GM18520 (cell line): Measurements from ENCODE around the gene RAD51B.
A peak's percentile ranks its signal among the peaks of the same experiment; 100 is the strongest.
"Not testable (repeated sequence)": the region's sequence is repeated elsewhere in the genome, so short reads cannot be mapped to it uniquely, and the experiment has no call there.

Experiments used
- ATAC-seq: cut with Tn5 transposase; IDR thresholded peaks from one replicate; pipeline ENCODE4 v1.9.1; 2021; ENCODE audit not compliant: unreplicated experiment

RAD51B gene

DNA sequence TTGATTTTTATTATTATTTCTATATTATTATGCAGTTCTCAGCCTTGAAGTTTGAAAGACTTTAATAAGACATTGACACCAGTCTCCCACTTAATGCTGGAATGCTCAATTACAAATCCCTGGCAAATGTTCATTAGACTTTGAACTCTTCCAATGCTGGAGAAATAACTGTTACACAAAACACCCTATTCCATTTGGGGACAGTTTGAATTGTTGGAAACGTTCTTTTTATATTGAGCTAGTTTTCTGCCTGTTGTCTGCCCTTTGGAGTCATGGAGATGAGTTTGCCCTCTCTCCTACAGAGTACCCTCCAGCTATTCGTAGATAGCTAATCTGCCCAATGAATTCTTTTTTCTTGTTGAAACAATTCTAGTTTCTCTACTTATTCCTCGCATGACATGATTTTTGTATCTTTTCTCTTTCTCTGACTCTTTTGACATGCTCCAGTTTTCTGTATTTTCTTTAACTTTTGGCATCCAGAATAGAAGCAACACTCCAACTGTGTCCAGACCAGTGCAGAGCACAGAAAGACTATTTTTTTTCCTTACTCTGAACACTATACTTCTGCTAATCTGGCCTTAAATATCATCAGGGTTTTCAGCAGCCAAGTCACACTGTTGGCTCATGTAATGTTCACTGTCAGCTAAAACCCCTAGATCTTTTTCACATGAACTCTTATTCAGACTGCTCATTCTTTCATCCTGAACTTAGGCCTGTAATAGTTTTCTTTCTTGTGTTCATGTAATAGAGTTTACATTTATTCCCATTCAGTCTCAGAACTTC is 379.3 kb downstream of the RAD51B start:
- no peak for ATAC-seq

GRCh38 chr14:68199554-68200151 is 380.1 kb downstream of the RAD51B start:
- ATAC-seq, result no peak

- no peak for ATAC-seq
Observed at GRCh38 chr14:68203871-68204270, 384.3 kb downstream of the RAD51B start.

DNA sequence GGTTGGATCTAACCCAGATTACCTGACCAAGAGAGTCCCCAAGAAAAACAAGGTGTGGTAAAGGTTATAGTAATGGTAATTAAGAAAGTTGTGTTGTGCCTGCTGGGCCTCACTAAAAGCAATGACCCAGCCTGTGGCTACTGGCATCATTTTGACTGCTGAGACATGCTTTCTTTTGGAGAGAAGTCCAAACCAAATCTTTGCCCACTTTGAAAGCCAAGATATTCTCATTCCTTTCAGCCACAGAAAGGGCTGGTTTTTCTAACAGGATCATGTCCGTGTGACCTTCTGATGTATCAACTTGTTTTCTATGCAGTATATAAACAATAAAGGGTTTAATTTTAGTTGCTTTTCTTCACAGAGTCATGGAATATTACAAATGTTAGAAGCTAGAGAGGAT is 388.6 kb downstream of the RAD51B start:
- ATAC-seq, result no peak

DNA sequence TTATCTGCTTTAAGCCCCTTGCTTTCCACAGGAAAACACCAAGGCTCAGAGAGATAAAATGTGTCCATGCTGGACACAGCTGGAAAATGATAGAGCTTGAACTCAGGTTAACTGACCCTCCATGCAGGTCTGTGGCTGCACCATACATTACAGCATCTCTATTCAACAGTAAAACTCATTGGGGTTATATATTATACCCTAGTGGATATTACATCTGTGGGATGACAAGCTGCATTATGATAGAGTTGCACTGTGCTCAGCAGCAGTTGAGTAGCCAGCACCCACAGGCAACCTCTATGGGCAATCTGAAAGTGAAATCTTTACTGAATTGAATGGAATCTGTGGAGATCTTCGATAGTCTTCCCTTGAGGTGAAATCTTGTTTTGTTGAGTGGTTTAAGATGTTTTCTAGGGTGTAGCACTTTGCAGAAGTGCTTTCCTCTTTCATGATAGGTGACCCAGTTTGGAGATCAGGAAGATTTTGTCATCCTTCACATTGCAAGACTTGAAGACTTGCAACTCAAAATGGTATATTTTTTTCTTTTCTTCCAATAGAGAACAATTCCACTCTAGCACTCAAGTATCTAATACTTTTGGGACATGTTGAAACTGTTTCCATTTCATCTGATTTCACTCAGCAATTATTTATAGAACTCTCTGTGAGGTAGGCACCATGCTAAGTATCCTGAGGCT is 389.2 kb downstream of the RAD51B start:
- no peak for ATAC-seq

- ATAC-seq, result peak; percentile 83
Observed at GRCh38 chr14:68210729-68211299, 391.2 kb downstream of the RAD51B start.

DNA sequence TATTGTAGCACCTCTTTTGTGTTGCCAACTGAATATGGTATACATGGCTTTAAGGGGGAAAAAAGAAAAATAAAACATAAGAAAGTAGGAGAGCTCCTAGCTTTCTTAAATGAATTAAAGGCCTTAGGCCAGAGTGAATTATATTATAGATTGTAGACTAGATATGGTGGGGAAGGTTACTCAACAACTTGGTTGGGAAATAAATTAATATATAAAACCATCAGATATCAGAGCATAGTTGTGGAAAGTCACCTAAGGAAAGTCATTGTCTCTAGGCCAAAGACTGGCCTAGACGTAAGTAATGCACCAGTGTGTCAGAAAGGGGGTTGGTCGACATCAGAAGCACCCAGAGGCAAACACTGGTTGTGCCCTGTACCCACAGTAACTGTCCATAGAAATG is 391.8 kb downstream of the RAD51B start:
- ATAC-seq, result no peak

DNA sequence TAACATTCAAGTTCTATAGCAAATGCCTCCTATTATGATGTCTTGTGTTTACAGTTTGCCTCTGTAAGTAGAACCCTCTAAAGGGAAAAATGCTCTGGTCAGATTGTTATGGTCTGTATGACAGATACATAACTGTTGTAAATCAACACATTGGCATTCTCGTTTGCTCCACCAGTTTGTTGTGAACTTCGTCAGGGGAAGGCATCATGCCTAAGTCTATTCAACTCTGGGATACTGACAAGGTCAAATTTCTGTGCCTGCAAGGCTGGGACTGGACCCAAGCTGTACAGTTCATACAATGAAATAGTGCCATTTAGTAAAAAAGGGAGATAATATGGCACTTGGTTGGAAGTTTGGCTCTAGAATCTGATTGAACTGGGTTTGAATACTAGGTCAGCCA is 392.3 kb downstream of the RAD51B start:
- ATAC-seq, result no peak

DNA sequence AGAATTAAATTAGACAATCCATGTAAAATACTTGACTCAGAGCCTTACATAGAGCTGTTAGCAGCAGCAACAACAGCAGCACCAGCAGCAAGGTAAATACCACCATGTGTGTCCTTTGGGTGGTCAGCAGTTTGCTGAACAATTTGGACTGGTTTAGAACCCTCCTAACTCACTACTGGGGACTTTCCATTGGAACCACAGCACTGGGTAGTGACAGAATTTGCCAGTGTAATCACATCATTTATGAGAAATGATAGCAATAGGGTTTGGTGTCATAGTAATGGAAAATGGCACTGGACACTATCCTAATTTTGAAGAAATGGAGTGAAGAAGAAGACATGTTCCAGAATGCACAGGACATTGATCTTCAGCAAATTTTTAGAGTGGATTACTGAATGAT is 392.8 kb downstream of the RAD51B start:
- ATAC-seq, result no peak

GRCh38 chr14:68214431-68214830 is 394.9 kb downstream of the RAD51B start:
- no peak for ATAC-seq

- no peak for ATAC-seq
Observed at GRCh38 chr14:68215629-68216028, 396.1 kb downstream of the RAD51B start.

GRCh38 chr14:68216079-68216478 is 396.5 kb downstream of the RAD51B start:
- ATAC-seq, result no peak

DNA sequence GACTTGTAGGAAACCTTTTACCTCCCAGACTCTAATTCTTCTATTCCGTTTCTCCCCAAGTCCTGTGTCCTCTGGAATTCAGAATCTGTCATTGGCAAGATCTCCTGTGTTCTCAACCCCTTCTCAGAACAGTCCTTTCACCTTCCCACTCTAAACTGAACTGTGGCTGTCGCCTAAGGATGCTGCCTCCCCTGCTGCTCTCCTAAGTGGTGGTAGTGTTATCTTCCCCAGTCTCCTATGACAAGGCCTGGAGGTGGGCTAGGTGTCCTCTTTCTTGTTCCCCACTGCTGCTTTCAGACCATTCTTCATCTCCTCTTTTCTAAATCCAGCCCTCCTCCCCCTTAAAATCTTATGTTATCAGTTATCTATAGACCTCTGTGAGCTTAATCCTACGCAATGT is 397.4 kb downstream of the RAD51B start:
- no peak for ATAC-seq

GRCh38 chr14:68217791-68218340 is 398.3 kb downstream of the RAD51B start:
- ATAC-seq, result no peak

GRCh38 chr14:68219407-68219806 is 399.8 kb downstream of the RAD51B start:
- ATAC-seq, result no peak

- ATAC-seq, result not testable (repeated sequence)
Observed at GRCh38 chr14:68221046-68221445, 401.5 kb downstream of the RAD51B start.

DNA sequence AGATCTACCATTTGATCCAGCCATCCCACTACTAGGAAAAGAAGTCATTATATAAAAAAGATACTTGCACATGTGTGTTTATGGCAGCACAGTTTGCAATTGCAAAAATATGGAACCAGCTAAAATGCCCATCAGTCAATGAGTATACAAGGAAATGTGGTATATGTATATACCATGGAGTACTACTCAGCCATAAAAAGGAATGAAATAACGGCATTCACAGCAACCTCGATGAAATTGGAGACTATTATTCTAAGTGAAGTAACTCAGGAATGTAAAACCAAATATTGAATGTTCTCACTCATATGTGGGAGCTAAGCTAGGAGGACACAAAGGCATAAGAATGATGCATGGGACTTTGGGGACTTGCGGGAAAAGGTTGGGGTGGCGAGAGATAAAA is 402.6 kb downstream of the RAD51B start:
- no peak for ATAC-seq

GRCh38 chr14:68222726-68223125 is 403.1 kb downstream of the RAD51B start:
- ATAC-seq, result no peak

GRCh38 chr14:68223631-68224030 is 404.1 kb downstream of the RAD51B start:
- no peak for ATAC-seq

DNA sequence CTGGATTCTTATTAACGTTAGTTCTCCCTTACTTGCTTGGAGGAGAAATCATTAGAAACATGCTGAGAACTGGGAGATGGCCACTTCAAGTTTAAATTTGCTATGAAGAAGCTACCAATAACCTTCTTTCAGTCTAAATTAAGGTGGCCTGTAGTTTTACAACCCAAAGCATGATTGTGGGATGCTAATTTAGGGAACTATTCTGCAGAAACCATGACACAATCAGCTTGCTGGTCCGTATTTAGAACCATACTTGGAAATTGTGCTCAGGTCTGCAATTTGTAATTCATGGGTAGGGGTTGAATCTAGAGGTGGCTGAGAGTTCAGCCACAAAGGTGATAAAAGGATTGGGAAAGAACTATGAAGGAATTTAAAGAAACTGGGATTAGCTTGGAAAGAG is 405.7 kb downstream of the RAD51B start:
- no peak for ATAC-seq

DNA sequence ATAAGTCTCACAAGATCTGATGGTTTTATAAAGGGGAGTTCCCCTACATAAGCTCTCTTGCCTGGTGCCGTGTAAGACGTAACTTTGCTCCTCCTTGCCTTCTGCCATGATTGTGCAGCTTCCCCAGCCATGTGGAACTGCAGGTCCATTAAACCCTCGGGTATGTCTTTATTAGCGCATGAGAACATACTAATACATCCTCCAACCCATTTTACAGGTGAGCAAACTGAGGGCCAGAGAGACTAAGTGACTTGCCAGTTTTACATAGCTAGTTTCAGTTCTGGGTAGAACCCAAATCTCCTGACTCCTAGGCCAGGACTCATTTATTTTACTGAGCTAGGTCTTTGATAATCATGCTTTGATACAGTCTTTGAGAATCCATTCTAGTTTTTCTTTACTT is 406.9 kb downstream of the RAD51B start:
- no peak for ATAC-seq

DNA sequence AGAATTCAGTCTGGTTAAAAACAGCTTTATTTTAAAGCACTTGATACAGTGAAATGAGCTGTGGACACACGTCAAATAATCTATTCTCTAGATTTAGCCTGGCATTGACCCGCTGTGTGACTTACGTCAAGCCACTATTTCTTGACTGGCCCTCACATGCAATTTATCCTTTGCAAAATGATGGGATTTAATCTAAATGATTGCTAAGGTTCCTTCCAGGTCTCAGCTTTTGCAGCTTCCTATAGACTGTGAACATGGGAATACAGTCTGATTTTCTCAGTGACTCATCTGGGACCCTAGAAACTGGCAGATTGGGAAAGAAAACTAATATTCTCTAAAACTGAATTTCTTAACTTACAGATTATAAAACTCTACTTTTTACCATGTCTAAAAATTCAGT is 409.1 kb downstream of the RAD51B start:
- no peak for ATAC-seq
